H1 (cell line): ENCODE measurements around the gene TSPAN1. TPM values are rescaled to one million over a fixed set of nuclear protein-coding genes. Genes with fewer than 3 reads are reported as not detected.

Experiments used
- CHD7 ChIP-seq: fragments of 300-600 bp; sonication (generic); IDR thresholded peaks from 2 replicates; pipeline ENCODE4 v1.7.1; 2012; ENCODE audit warnings: low read length, moderate library complexity, mild to moderate bottlenecking, inconsistent platforms; ENCODE audit not compliant: insufficient replicate concordance
- EP300 ChIP-seq, 2 experiments: IDR thresholded peaks; 1 replicate in 1 of 2; 2 replicates in 1 of 2; pipeline ENCODE4 v1.6.1; 2011 to 2012; ENCODE audit warnings: low read depth in 2 of 2, low read length in 2 of 2, mild to moderate bottlenecking in 2 of 2, borderline replicate concordance in 1 of 2, inconsistent platforms in 1 of 2, moderate library complexity in 1 of 2
- KDM1A ChIP-seq: fragments of 200-600, 300-600 bp; sonication (generic); IDR thresholded peaks from 2 replicates; pipeline ENCODE4 v1.7.1; 2016; ENCODE audit warnings: mild to moderate bottlenecking, low read length, borderline replicate concordance
- NANOG ChIP-seq: IDR thresholded peaks from 2 replicates; pipeline ENCODE4 v1.6.1; 2011; ENCODE audit warnings: low read length, low read depth, mild to moderate bottlenecking, inconsistent platforms; ENCODE audit not compliant: insufficient read depth, poor library complexity, severe bottlenecking
- POLR2AphosphoS5 ChIP-seq: IDR thresholded peaks from 2 replicates; pipeline ENCODE4 v1.6.1; 2011; ENCODE audit warnings: low read depth, low read length
- SP2 ChIP-seq: IDR thresholded peaks from 2 replicates; pipeline ENCODE4 v1.6.1; 2012; ENCODE audit warnings: mild to moderate bottlenecking, low read length, inconsistent platforms
- SRF ChIP-seq: IDR thresholded peaks from 2 replicates; pipeline ENCODE4 v1.6.1; 2011; ENCODE audit warnings: mild to moderate bottlenecking, low read depth, low read length, moderate library complexity
- TAF1 ChIP-seq: IDR thresholded peaks from 2 replicates; pipeline ENCODE4 v1.6.1; 2011; ENCODE audit warnings: mild to moderate bottlenecking, low read depth, low read length
- ZNF274 ChIP-seq: IDR thresholded peaks from 2 replicates; pipeline ENCODE4 v1.7.0; 2012; ENCODE audit warnings: low read length, borderline replicate concordance; ENCODE audit errors: extremely low read depth
- polyA plus RNA-seq, 7 experiments: library from polyadenylated mRNA; depleted of rRNA in 3 of 7; stranded (reverse) in 5 of 7; unstranded in 2 of 7; fragments of >200 nt in 5 of 7; fragments of 200-250 nt in 2 of 7; gene quantifications; 1 replicate in 5 of 7; 2 replicates in 1 of 7; 4 replicates in 1 of 7; pipeline versions ENCODE4 v1.2.1 to v1.2.3, GENCODE V29; 2011 to 2013; ENCODE audit warnings: missing spikeins in 2 of 7, mixed read lengths in 2 of 7
- total RNA-seq: library from RNA; stranded (reverse); fragmentation: NEBNext Ultra II Directional; extraction: Animal tissue kit (Norgen Biotek cat#: 25700); gene quantifications from 2 replicates; pipeline ENCODE4 v1.2.1, GENCODE V29; 2021
- TF ChIP-seq, protein P1 (sequence below): IDR thresholded peaks from 2 replicates; pipeline ENCODE4 v1.6.1; 2012; ENCODE audit warnings: inconsistent platforms

TSPAN1 gene
- total and polyA plus RNA-seq, 2 of the 8 experiments (the other 6 are each of a cell fraction or from before 2014, with no cell fraction given): 0.05 TPM; not detected in 1

GRCh38 chr1:46184920-46185658 is 10.2 kb downstream of the TSPAN1 start (continued):
- no peak for TF ChIP-seq CHD7
- TF ChIP-seq SP2: no peak
- no peak for TF ChIP-seq TAF1
- TF ChIP-seq SRF: no peak
- TF ChIP-seq, protein P1, sequence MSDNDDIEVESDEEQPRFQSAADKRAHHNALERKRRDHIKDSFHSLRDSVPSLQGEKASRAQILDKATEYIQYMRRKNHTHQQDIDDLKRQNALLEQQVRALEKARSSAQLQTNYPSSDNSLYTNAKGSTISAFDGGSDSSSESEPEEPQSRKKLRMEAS: no peak
- no peak for TF ChIP-seq EP300 (IDR thresholded peaks at IDR 0.05; ENCODE audit: borderline replicate concordance in 1 of 2, low read depth in 2 of 2, low read length in 2 of 2)
- TF ChIP-seq POLR2AphosphoS5: no peak
- no peak for TF ChIP-seq ZNF274
- TF ChIP-seq NANOG: no peak
- no peak for TF ChIP-seq KDM1A
